ENCODE data around the gene MVP.

The MVP gene

DNA sequence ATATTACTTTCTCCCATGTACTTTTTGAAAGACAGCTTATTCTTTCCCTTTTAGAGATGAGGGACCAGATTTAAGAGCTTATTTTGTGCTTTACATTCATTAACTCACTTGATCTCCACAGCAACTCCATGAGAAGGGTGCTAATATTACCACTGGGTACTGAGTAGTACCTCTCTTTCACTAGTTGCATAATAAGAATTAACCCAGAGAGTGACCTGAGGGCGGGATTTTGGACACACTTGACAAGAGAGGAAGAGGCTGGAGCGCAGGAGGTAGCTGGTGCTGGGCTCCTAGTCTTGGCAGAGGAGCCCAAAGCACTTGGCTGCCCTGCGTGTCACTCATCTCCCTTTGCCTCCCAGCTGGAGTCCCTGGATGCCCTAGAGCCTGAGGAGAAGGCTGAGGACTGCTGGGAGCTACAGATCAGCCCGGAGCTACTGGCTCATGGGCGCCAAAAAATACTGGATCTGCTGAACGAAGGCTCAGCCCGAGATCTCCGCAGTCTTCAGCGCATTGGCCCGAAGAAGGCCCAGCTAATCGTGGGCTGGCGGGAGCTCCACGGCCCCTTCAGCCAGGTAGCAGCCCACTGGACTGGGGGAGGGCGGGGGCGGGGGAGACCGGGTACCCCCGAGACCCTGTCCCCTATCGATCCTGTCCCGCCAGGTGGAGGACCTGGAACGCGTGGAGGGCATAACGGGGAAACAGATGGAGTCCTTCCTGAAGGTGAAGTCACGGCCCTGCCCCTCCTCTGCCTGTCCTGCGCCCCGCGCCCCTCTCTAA, 15.6 kb upstream of the MVP start:
- DNase-seq, result no peak

DNA sequence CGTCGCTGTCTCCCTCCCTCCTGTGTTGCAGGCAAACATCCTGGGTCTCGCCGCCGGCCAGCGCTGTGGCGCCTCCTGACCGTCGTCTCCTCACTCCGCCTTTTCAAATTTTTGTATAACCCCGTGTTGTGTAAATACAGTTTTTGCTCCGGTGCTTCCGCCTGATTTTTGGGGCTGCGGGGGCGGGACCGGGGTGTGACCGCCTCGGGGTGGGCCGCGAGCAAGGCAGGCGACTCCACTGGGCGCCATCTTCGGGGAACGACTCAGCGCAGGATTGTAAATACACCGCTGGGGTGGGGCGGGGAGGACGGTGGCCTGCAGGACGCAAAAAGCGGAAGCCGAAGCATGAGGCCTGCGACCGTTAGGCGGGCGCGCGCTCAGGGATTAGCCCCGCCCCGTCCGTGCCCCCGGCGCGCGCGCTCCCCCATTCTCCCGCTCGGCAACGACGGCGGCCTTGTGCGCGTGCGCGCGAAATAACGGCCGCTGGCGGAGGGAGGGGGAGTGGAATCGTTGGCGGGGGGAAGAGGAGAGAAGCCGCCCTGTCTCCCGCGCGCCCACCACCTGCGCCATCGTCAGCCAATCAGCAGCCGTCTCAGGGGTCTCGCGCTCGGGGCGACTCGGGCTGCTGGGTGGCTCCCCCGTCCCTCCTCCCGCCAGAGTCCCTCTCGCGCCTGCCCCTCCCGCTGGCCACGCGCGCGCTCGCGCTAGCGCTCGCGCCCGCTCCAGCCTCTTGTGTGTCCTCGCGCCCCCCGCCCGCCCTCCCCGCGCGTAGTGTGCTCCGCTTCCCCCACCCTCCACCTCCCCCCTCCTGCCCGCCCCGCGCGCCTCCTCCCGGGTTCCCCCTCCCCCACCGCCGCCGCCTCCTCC, 14.8 kb upstream of the MVP start:
- peak; percentile 97 for DNase-seq

DNA sequence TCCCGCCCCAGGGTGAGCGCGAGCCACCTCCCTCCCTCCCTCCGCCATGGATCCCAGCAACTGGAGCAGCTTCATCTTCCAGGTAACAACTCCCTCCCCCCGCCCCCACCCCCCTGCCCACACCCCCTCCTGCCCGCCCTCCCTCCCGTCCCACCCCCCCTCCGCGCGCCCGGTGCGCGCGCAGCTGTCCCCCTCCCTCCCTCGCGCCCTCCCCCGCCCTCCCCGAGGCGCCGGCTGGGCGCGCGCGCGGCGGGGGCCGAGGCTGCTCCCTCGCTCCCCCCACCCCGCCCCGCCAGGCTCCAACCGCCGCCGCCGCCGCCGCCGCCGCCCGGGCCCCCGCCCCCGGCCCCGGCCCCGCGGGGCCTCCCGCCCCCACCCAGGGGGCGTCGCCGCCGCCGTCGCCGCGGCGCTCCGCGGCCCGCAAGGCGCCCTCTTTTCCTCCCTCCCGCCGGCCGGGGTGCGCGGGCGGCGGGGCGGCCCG, 14.1 kb upstream of the MVP start, which contains the start of gene MAZ:
Gene MAZ (plus strand): TSS at position 431 of the 481 bp plus-strand sequence. CDS start 173 bp downstream, outside the sequence.
- peak; percentile 71 for DNase-seq

DNA sequence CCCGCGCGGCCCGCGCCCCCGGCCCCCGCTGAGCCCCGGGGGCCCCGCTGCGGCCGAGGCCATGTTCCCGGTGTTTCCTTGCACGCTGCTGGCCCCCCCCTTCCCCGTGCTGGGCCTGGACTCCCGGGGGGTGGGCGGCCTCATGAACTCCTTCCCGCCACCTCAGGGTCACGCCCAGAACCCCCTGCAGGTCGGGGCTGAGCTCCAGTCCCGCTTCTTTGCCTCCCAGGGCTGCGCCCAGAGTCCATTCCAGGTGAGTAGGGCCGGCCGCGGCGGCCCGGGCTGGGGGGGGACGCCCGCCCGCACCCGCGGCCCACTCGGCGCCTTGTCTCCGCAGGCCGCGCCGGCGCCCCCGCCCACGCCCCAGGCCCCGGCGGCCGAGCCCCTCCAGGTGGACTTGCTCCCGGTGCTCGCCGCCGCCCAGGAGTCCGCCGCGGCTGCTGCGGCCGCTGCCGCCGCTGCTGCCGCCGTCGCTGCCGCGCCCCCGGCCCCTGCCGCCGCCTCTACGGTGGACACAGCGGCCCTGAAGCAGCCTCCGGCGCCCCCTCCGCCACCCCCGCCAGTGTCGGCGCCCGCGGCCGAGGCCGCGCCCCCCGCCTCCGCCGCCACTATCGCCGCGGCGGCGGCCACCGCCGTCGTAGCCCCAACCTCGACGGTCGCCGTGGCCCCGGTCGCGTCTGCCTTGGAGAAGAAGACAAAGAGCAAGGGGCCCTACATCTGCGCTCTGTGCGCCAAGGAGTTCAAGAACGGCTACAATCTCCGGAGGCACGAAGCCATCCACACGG, 13.4 kb upstream of the MVP start:
- no peak for DNase-seq

- peak; percentile 85 for DNase-seq
These were observed 12.6 kb upstream of the MVP start for GRCh38 chr16:29807426-29808218.

DNA sequence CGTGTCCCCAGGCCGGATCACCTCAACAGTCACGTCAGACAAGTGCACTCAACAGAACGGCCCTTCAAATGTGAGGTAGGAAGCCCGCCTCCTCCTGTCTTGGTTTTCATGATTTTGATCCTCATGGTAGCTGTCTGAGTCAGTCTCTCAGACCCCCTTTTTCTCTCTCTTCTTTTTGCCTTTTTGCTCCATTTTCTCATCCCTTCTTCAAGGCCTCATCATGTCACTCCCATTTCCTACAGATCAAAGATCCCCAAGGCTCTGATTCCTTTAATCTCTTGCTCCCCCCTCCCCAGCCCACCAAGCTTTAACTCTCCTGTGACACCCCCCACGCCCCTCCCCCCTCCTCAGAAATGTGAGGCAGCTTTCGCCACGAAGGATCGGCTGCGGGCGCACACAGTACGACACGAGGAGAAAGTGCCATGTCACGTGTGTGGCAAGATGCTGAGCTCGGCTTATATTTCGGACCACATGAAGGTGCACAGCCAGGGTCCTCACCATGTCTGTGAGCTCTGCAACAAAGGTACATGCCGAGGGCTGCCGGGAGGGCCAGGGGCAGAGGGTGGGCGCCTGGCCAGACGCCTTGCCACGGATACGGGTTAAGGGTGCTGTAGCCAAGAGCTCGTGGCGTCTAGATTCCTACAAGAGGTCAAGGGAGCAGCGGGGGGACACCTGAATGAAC, 11.9 kb upstream of the MVP start:
- DNase-seq, result no peak

- no peak for DNase-seq
These were observed 11.1 kb upstream of the MVP start for GRCh38 chr16:29809031-29809747.

DNA sequence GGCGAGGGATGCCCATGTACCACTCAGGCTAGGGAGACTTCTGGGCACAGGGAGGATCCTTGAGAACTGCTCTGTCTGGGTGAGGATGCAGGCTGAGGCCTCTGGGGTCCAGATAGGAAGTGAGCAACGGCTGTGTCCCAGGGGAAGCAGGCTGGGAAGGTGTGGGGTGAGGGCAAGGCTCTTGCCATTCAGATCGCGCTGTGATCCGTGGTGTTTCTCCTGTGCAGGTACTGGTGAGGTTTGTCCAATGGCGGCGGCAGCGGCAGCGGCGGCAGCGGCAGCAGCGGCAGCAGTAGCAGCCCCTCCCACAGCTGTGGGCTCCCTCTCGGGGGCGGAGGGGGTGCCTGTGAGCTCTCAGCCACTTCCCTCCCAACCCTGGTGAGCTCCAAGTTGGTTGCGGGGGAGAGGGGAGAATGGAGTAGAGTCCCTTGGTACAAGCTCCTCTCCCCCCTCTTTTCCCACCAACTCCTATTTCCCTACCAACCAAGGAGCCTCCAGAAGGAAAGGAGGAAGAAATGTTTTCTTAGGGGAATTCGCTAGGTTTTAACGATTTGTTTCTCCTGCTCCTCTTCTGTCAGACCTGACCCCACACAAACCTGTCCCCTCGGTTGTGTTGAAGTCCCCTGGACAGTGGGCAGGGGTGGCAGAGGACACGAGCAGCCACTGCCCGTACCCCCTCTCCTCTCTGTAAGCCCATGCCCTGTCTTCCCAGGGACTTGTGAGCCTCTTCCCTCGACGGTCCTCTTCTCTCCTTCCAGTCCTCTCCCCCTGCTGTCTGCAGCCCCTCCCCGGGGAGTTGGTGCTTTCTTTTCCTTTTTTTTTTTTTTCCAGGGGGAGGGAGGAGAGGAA, 10.2 kb upstream of the MVP start:
- no peak for DNase-seq

GRCh38 chr16:29810699-29811169, 9.5 kb upstream of the MVP start:
- DNase-seq, result no peak

GRCh38 chr16:29811170-29811895, 8.9 kb upstream of the MVP start:
- DNase-seq, result peak; percentile 59

GRCh38 chr16:29811896-29812665, 8.2 kb upstream of the MVP start, which contains the start of gene PRRT2:
Gene PRRT2, plus strand, starts transcription at chr16:29812193. Its CDS starts 862 bp downstream, at chr16:29813055.
- no peak for DNase-seq

DNA sequence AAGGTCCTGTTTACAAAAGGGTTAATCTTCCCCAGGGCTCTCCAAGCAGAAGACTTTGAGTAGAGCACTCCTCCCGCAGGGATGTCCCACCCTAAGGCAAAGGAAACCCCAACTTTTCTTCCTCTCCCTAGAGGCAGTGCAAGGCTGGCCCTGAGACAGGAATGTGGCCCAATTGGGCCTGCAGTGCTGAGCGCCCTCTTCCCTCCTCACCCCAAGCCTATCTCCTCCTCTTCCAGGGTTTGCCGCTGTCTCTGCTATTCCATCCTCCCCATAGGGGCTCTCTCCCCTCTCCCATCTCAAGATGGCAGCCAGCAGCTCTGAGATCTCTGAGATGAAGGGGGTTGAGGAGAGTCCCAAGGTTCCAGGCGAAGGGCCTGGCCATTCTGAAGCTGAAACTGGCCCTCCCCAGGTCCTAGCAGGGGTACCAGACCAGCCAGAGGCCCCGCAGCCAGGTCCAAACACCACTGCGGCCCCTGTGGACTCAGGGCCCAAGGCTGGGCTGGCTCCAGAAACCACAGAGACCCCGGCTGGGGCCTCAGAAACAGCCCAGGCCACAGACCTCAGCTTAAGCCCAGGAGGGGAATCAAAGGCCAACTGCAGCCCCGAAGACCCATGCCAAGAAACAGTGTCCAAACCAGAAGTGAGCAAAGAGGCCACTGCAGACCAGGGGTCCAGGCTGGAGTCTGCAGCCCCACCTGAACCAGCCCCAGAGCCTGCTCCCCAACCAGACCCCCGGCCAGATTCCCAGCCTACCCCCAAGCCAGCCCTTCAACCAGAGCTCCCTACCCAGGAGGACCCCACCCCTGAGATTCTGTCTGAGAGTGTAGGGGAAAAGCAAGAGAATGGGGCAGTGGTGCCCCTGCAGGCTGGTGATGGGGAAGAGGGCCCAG, 7.3 kb upstream of the MVP start:
- DNase-seq, result no peak

DNA sequence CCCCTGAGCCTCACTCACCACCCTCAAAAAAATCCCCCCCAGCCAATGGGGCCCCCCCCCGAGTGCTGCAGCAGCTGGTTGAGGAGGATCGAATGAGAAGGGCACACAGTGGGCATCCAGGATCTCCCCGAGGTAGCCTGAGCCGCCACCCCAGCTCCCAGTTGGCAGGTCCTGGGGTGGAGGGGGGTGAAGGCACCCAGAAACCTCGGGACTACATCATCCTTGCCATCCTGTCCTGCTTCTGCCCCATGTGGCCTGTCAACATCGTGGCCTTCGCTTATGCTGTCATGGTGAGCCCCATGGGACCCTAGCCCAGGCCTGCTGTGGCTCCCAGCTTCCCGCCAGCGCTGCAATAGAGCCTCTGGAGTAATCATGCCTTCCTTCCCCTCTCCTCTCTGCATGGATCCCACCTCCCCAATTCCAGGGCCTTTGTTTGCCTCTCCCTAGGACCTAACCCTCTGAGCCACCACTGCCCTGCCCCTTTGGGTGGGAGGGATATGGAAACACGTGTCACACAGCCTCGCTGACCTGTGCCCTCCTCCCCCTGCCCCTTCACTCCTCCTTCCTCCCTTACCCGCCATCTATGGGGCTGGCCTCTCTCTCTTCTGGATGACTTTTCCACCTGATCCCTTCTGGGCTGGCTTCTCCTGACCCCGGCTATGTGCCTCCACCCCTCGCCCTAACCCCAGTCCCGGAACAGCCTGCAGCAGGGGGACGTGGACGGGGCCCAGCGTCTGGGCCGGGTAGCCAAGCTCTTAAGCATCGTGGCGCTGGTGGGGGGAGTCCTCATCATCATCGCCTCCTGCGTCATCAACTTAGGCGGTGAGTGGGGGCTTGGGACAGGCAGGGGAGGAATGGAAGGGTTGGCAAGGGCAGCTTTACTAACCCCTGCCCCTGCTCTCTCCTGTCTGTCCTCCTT, 6.4 kb upstream of the MVP start:
- DNase-seq, result no peak

GRCh38 chr16:29814592-29814991, 5.7 kb upstream of the MVP start:
- DNase-seq, result no peak

DNA sequence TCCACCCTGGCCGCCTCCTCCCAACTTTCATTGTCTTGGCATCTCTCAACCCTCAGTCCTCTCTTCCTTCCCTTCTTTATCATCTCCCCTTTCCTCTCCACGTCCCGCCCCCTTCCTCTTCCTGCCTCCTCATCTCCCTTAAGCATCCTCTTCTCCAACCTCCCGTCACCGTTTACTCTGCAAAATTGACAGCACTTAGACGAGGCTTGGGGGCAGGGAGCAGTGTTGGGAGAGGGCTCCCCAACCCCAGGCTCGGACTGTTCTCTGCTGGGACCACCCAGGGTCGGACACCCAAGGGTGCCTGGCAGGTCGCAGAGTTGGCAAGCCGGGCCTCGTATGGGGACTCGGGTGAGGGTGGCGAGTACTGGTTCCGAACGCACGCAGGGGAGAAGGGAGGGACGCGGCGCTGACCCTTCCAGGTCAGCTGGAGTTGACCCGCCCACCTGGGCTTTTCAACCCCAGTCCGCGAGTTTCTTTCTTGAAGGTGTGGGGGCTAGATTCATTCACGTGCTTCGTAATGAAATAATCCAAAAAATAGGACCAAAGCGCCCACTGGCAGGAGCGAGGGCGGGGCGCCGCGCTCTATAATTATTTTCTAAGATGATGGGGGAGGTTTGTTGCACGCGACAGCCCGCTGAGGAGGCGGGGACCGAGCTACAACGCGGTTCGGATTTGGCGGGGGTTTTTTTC, 5.1 kb upstream of the MVP start:
- peak; percentile 56 for DNase-seq

Measured in activated CD4-positive, alpha-beta T cell treated with anti-CD3 and anti-CD28 coated beads, Interleukin-2, amount 50 U/mL, for 1 hour (primary cell).